ENCODE data around the gene DAZAP1.

DAZAP1 gene

DNA sequence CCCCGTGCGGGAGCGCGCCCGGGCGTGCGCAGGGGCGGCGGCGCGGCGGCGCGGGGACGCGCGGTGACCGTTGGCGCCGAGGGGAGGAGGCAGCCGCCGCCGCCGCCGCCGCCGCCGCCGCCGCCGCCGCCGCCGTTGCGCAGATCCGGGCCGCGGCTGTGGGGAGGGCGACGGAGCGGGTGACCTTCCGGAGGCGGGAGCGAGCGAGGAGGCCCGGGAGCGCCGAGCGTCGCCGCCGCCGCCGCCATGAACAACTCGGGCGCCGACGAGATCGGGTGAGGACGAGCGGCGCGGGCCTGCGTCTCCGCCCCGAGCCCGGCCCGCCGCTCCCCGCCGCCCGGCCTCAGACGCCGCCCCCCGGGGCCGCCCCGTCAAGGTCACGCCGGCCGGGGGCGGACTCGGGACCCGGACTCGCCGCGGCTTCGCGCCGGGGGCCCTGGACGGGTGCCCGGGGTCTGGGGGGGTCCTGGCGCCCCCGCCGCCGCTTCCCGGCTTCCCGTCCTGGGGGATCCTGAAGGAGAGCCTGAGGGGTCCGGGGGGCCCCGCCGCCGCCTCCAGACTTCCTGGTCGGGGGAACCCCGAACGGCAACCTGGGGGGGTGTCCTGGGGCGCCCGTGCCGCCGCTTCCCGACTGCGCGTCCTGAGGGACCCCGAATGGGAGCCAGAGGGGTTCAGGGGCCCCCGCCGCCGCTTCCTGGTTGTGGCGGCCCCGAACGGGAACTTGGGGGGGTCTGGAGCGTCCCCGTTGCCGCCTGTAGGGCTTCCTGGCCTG lies at the start of gene DAZAP1:
Gene DAZAP1 (plus strand): TSS at position 59 of the 772 bp plus-strand sequence. CDS start 188 bp downstream, at position 247.
- DNase-seq (ENCODE audit: low read depth, low spot score) = peak; percentile 27

DNA sequence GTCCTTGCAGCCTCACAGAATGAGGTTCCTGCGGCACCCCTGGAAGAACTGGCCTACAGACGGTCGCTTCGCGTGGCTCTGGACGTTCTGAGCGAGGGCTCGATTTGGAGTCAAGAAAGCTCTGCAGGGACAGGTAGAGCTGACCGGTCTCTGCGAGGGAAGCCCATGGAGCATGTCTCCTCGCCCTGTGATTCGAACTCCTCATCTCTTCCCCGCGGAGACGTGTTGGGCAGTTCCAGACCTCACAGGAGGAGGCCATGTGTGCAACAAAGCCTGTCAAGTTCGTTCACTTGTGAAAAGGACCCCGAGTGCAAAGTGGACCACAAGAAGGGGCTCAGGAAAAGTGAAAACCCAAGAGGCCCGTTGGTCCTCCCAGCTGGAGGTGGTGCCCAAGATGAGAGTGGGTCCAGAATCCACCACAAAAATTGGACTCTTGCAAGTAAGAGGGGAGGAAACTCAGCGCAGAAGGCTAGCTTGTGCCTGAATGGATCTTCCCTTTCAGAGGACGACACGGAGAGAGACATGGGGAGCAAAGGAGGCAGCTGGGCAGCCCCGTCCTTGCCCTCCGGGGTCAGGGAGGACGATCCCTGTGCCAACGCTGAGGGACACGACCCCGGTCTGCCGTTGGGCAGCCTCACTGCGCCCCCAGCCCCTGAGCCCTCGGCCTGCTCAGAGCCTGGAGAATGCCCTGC lies 47.1 kb upstream of the DAZAP1 start:
- DNase-seq (ENCODE audit: low read depth, low spot score) = no peak

DNA sequence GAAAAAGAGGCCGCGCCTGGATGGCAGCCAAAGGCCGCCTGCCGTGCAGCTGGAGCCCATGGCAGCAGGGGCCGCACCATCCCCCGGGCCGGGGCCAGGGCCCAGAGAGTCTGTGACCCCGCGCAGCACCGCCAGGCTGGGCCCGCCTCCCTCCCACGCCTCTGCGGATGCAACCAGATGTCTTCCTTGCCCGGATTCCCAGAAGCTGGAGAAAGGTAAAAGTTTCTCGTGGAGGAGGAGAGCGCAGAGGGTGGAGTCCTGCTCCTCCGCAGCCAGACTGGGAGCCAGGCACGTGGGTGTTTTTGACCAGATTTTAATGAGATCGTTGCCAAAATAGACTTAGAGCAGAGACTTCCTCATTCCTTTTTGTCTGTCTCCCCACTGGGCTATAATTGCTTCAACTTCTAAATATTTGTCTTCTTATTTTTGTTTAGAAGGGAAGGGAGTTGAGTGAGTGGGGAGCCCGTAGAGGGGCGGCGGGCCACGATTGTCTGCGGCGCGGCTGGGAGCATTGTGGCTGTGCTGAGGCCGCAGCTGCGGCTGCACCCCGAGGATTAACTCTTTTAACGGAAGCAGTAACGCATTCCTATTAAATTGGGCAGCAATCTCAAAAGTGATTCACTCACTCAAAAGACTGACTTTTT lies 46.4 kb upstream of the DAZAP1 start:
- DNase-seq (ENCODE audit: low read depth, low spot score) = no peak

GRCh38 chr19:1361601-1362386 lies 45.6 kb upstream of the DAZAP1 start:
- DNase-seq (ENCODE audit: low read depth, low spot score) = no peak

DNA sequence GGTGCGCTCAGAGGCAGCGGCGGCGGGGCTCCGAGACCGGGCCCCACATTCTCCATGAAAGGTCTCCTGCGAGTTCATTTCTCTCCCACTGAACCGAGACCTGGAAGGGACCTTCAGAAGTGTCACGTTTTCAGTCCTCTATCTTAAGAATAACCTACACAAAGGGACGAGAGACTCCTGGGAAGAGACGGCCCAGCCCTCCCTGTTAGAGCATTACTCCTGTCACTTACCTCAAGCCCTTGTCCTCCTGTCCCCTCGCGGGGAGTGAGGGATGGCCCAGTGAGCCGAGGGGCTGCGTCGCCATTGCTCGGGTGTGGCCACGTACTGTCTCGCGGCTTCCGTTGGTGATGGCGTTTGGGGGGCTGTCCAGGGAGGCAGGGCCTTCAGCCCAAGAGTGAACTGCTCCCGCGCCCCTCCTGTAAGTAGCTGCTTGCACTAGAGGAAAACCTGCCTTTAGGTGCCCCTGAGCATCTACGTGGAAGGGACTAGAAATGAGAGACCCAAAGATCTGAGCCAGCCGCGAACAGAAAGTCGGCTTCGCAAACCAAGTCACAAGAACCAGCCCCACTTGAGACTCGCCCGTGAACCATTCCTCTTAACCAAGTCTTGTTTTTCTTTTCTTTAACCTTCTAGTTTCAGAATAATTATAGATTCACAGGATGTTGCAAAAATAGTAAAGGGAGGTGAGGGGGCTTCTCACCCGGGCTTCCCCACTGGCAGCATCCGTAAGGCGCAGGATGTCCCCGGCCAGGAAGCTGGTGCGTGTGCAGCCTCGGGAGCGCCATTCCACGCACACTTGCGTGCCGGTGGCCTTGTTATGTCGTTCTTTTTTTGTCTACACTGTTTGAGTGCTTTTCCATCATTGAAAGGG lies 44.8 kb upstream of the DAZAP1 start:
- no peak for DNase-seq (ENCODE audit: low read depth, low spot score)

GRCh38 chr19:1363599-1363998 lies 43.8 kb upstream of the DAZAP1 start:
- no peak for DNase-seq (ENCODE audit: low read depth, low spot score)

- no peak for DNase-seq (ENCODE audit: low read depth, low spot score)
Measured at GRCh38 chr19:1364070-1364704, 43.2 kb upstream of the DAZAP1 start.

GRCh38 chr19:1365319-1366269 lies 41.8 kb upstream of the DAZAP1 start:
- DNase-seq (ENCODE audit: low read depth, low spot score) = no peak

DNA sequence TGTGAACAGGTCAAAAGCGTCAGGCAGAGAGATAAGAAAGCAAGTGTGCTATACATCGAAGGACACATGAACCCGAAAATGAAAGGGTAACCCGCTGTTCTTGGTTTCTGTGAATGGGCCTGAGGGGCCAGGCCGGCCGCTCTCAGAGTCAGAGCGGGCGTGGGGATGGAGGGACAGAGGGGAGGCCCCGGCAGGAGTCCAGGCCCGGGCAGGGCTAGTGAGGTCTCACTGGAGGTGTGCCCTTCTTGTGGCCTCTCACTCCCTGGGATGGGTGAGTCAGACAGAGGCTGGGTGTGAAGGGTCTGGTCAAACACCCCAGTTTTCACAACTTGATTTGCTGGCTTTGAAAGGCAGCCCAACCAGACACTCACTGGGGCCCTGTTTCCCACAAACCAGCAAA lies 41.1 kb upstream of the DAZAP1 start:
- no peak for DNase-seq (ENCODE audit: low read depth, low spot score)

DNA sequence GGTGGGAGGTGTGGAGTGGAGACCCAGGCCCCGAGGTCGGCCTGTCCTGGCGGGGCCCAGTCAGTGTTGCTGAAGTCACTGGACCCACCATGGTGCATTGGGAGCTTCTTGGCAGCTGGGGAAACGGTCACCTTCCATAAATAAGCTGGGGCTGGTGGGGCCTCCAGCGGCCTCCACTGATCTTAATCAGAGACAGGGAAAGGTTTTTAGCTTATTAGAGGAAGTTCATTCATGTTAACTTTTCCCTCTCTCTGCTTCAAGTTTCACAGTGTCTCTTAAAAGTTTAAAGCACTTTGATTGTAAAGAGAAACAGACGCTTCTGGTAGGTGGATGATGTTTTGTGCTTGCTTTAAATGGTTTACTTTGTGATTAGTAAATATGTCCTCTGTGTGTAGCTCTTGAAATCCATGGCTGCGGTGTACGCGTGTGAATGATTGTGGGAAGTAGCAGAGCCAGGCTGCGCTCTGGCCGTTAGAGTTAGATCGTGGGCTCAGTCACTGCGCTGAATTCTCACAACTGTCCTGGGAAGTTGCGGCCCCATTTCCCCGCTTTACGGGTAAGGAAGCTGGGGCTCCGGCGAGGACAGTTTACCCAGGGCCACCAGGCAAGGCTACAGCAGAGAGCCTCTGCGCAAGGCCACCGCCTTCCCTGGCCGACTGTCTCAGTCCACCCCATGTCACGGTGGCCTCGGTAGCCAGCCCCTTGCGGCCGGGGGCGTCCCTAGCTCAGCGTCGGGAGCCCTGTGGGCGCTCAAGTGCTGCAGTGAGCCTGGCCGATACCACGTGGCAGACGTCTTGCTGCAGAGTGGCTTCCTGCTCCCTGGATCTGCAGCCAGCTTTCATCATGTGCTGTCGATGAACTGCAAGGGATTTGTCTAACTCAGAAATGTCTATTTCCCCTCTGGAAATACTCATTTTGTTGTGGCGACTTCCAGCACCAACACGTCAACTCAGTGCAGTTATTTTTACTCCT lies 40.2 kb upstream of the DAZAP1 start:
- no peak for DNase-seq (ENCODE audit: low read depth, low spot score)

- no peak for DNase-seq (ENCODE audit: low read depth, low spot score)
Measured at GRCh38 chr19:1369214-1369805, 38.1 kb upstream of the DAZAP1 start.

- DNase-seq (ENCODE audit: low read depth, low spot score) = no peak
Measured at GRCh38 chr19:1370579-1371361, 36.6 kb upstream of the DAZAP1 start.

DNA sequence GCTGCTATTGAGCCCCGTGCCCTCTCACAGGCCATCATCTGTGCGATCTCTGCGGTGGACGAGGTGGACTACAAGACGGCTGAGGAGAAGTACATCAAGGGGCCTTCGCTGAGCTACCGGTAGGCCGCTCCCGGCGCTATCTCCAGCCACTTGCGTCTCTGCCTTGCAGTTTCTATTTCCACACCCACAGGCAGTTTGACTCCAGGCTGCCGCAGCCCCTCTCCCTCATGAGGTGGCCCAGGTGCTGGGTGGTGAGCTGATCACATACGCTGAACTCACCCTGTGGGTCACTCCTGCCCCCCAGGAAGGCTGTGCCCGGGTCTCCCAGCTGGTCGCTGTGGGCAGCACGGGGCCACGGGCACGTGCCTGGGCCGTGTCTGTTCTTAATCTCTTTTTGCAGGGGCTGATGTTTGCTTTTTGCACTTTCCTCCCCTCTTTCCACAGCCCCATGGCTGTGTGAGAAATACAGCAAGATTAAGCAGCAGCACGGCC lies 34.3 kb upstream of the DAZAP1 start:
- DNase-seq (ENCODE audit: low read depth, low spot score) = no peak

- no peak for DNase-seq (ENCODE audit: low read depth, low spot score)
Measured at GRCh38 chr19:1373534-1374249, 33.7 kb upstream of the DAZAP1 start.

DNA sequence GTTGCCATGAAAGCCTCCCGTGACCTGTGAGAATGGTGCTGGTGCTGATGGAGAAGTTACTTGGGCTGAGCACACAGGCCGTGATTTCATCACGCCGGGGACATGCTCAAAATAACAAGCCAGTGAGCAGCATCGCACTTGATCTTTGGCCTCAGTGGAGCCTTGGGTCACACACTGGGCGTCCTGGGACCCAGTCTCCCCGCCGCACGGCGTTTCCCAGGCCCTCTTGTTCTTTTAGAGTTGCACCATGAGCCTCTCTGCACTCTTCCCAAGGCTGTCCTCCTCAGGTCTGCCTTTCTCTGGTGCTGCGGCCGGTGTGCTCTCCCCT lies 33.2 kb upstream of the DAZAP1 start:
- no peak for DNase-seq (ENCODE audit: low read depth, low spot score)

DNA sequence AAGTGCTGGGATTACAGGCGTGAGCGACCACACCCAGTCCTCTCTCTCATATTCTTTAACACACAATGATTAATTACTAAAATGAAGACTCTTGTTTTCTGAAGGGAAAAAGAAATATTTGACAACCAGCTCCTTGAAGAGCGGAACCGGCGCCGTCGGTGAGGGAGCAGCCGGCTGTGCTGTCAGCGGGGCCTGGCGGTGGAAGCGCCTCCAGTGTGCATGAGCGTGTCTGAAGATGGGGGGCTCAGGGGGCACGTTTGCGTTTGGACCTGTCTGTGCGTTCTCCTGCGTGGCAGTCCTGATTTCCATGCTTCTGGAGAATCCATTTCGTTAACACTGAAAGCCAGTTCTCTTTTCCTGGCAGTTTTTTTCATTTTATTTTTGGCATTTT lies 31.0 kb upstream of the DAZAP1 start:
- no peak for DNase-seq (ENCODE audit: low read depth, low spot score)

All from activated CD4-positive, CD25-positive, alpha-beta regulatory T cell treated with anti-CD3 and anti-CD28 coated beads, Interleukin-2, amount 50 U/mL, for 16 hours (primary cell).